ENCODE measurements around the gene UTRN. TPM values are rescaled to one million over a fixed set of nuclear protein-coding genes. Genes with fewer than 3 reads are reported as not detected.

The UTRN gene
- total and polyA plus RNA-seq, 7 donors = 9.0 to 143 (median 36.7) TPM

- WGBS, 2 donors = 64 to 69% methylated on average over 1 of the region's 1 CpG
- no peak for TF ChIP-seq EP300 (IDR thresholded peaks at IDR 0.05)
- no peak for TF ChIP-seq POLR2A (IDR thresholded peaks at IDR 0.05)
- no peak for TF ChIP-seq CTCF (IDR thresholded peaks at IDR 0.05)
- TF ChIP-seq POLR2AphosphoS5 (IDR thresholded peaks at IDR 0.05) = no peak
- Histone ChIP-seq H3K27me3 (no peaks in the 10 kb centered on the region), H3K4me1 (peaks cover 0 to 28% (median 25%) of the 10 kb centered on the region in 4 donors), H3K4me3 (no peak overlapping the region), H3K36me3 (peaks cover 0 to 3% (median 0%) of the 10 kb centered on the region in 4 donors), H3K27ac (peak overlapping the region in 3 of 4 donors; percentile 3 to 38 (median 37)), H3K9me3 (no peaks in the 10 kb centered on the region)
- DNase-seq = no peak
- intact Hi-C loops (cut with DNase I) = no loop called here
These were observed 29.4 kb downstream of the UTRN start for GRCh38 chr6:144314562-144314961.

GRCh38 chr6:144315226-144315980, 30.3 kb downstream of the UTRN start:
- 88 to 90% methylated on average over 16 of the region's 16 CpGs for WGBS, 2 donors

GRCh38 chr6:144315981-144316861, 31.1 kb downstream of the UTRN start:
- intact Hi-C loops (cut with DNase I) = no loop called here
- 51 to 82% methylated on average over 6 of the region's 6 CpGs for WGBS, 2 donors
- peaks cover 0 to 28% (median 25%) of the 10 kb centered on the region in 4 donors for H3K4me1 ChIP-seq
- H3K4me3 ChIP-seq = no peak overlapping the region
- no peaks in the 10 kb centered on the region for H3K27me3 ChIP-seq
- no peak for DNase-seq
- H3K27ac ChIP-seq = peak overlapping the region in 1 of 4 donors; percentile 33
- no peaks in the 10 kb centered on the region for H3K36me3 ChIP-seq
- TF ChIP-seq POLR2A (IDR thresholded peaks at IDR 0.05) (no peak), CTCF (IDR thresholded peaks at IDR 0.05) (no peak), POLR2AphosphoS5 (IDR thresholded peaks at IDR 0.05) (no peak), EP300 (IDR thresholded peaks at IDR 0.05) (no peak)
- H3K9me3 ChIP-seq = no peaks in the 10 kb centered on the region

More at GRCh38 chr6:144315226-144315980, 30.3 kb downstream of the UTRN start:
- intact Hi-C loops (cut with DNase I) = no loop called here
- Histone ChIP-seq H3K9me3 (no peaks in the 10 kb centered on the region), H3K4me3 (no peak overlapping the region), H3K27ac (peak overlapping the region in 2 of 4 donors; percentile 3 to 33), H3K4me1 (peaks cover 0 to 28% (median 25%) of the 10 kb centered on the region in 4 donors), H3K36me3 (no peaks in the 10 kb centered on the region), H3K27me3 (no peaks in the 10 kb centered on the region)
- no peak for TF ChIP-seq EP300 (IDR thresholded peaks at IDR 0.05)
- no peak for TF ChIP-seq CTCF (IDR thresholded peaks at IDR 0.05)
- TF ChIP-seq POLR2A (IDR thresholded peaks at IDR 0.05) = no peak
- DNase-seq = no peak

GRCh38 chr6:144316862-144317195, 31.7 kb downstream of the UTRN start:
- H3K4me1 ChIP-seq = peaks cover 0 to 28% (median 25%) of the 10 kb centered on the region in 4 donors
- no peak overlapping the region for H3K4me3 ChIP-seq
- TF ChIP-seq POLR2A (IDR thresholded peaks at IDR 0.05) (no peak), POLR2AphosphoS5 (IDR thresholded peaks at IDR 0.05) (no peak), CTCF (IDR thresholded peaks at IDR 0.05) (no peak), EP300 (IDR thresholded peaks at IDR 0.05) (no peak)
- no peaks in the 10 kb centered on the region for H3K36me3 ChIP-seq
- no peak for DNase-seq
- intact Hi-C loops (cut with DNase I) = no loop called here
- H3K9me3 ChIP-seq = no peaks in the 10 kb centered on the region
- H3K27me3 ChIP-seq = no peaks in the 10 kb centered on the region
- no peak overlapping the region for H3K27ac ChIP-seq

Measured in sigmoid colon (tissue), 7 donors.